Mesodermal cell (in vitro differentiated cells): Measurements from ENCODE around the gene ZFAND2B.
A peak's percentile ranks its signal among the peaks of the same experiment; 100 is the strongest.

ENCODE experiments used
- H3K27ac ChIP-seq: 2 replicates; pipeline ENCODE4 v1.7.0; 2013; ENCODE audit warnings: mild to moderate bottlenecking, low read depth, low read length, moderate library complexity; ENCODE audit not compliant: severe bottlenecking
- H3K36me3 ChIP-seq: 2 replicates; pipeline ENCODE4 v1.7.1; 2013; ENCODE audit warnings: mild to moderate bottlenecking, low read length, moderate library complexity; ENCODE audit not compliant: control insufficient read depth, insufficient read depth
- H3K4me1 ChIP-seq: one replicate; pipeline ENCODE4 v1.7.1; 2013; ENCODE audit warnings: mild to moderate bottlenecking, low read length; ENCODE audit not compliant: insufficient read depth, control insufficient read depth, poor library complexity, severe bottlenecking
- H3K4me3 ChIP-seq: 2 replicates; pipeline ENCODE4 v1.7.0; 2013; ENCODE audit warnings: low read length, control low read depth, mild to moderate bottlenecking; ENCODE audit not compliant: insufficient read depth, poor library complexity, severe bottlenecking; ENCODE audit errors: extremely low read depth
- H3K9me3 ChIP-seq: 2 replicates; pipeline ENCODE4 v1.7.1; 2013; ENCODE audit warnings: mild to moderate bottlenecking, low read length, moderate library complexity; ENCODE audit not compliant: control insufficient read depth
- WGBS, 2 experiments: methylation state at CpG; one replicate each; pipeline ENCODE4 v1.1.5; 2013; ENCODE audit warnings: missing lambda C conversion rate in 2 of 2; ENCODE audit not compliant: insufficient coverage in 2 of 2; 5-methylcytosine and 5-hydroxymethylcytosine counted together

Gene ZFAND2B

DNA sequence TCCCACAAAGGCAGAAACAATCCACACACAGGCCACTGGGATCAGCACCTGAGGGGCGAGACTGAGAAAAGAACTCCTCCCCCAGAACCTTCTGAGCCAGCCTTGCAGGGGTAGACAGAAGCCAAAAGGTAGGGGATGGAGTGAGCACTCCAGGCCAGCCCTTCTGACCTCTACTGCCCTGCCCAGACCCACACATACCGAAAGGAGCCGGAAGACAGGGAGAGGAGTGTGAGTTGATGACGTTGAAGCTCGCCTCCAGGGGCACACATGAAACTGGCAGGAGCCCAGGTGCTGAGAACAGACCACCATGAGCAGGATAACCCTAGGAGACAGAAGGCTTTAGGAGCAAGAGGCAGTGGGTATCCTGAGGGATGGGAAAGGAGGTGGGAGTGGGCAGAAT lies 38.6 kb upstream of the ZFAND2B start:
- WGBS, 2 experiments: 43% methylated on average over 2 to 3 of the region's 5 CpGs
- no peak overlapping the region for H3K4me3 ChIP-seq
- H3K36me3 ChIP-seq: peaks cover 9% of the 10 kb centered on the region
- H3K9me3 ChIP-seq: no peaks in the 10 kb centered on the region
- peaks cover 7% of the 10 kb centered on the region for H3K4me1 ChIP-seq
- H3K27ac ChIP-seq: no peak overlapping the region

GRCh38 chr2:219168526-219168925 lies 38.1 kb upstream of the ZFAND2B start:
- H3K4me3 ChIP-seq: no peak overlapping the region
- H3K4me1 ChIP-seq: peaks cover 7% of the 10 kb centered on the region
- H3K36me3 ChIP-seq: peaks cover 14% of the 10 kb centered on the region
- H3K9me3 ChIP-seq: no peaks in the 10 kb centered on the region
- WGBS, 2 experiments: 85 to 89% methylated on average over 2 of the region's 6 CpGs
- H3K27ac ChIP-seq: no peak overlapping the region

GRCh38 chr2:219168932-219169331 lies 37.6 kb upstream of the ZFAND2B start:
- peaks cover 18% of the 10 kb centered on the region for H3K36me3 ChIP-seq
- H3K4me1 ChIP-seq: peaks cover 7% of the 10 kb centered on the region
- no peak overlapping the region for H3K4me3 ChIP-seq
- no peaks in the 10 kb centered on the region for H3K9me3 ChIP-seq
- H3K27ac ChIP-seq: no peak overlapping the region

DNA sequence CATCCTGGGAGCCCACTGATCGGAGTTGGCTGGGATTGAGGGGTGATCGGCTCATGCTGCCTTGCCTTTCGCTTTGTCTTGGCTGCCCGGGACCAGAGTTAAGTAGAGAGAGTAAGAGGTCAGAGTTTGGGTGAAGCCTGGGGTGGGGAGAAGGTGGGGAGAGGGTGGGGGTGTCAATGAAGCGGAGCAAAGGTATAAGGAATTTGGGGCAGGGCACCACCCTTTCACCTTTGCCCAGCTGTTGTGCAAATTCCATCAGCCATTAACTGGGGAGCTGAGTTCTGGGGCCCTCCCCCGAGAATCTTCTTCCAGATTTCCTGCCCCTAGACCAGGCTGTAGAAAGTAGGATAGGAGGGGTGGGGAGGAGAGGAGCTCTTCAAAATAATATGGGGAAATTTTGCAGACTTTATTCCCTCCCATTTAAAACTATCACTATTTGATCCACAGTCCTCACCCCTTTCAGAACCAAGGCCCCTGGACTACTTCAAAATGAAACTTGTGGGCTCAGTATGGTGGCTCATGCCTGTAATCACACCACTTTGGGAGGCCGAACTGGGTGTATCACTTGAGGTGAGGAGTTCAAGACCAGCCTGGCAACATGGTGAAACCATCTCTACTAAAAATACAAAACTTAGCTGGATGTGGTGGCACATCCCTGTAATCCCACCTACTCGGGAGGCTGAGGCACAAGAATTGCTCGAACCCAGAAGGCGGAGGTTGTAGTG lies 36.5 kb upstream of the ZFAND2B start, which contains the start of gene SLC23A3:
SLC23A3 (minus strand) TSS at position 100 of the 725 bp plus-strand sequence; CDS start at position 55, 45 bp downstream.
- Histone ChIP-seq H3K4me3 (no peak within 1 kb of the TSS), H3K9me3 (no peaks in the 10 kb centered on the region), H3K36me3 (peaks cover 30% of the 10 kb centered on the region), H3K4me1 (peaks cover 7% of the 10 kb centered on the region), H3K27ac (no peak within 1 kb of the TSS)
- 78 to 86% methylated on average over 6 to 7 of the region's 10 CpGs for WGBS, 2 experiments

- 61 to 64% methylated on average over 6 of the region's 6 CpGs for WGBS, 2 experiments
- H3K4me1 ChIP-seq: peaks cover 7% of the 10 kb centered on the region
- H3K4me3 ChIP-seq: no peak overlapping the region
- H3K36me3 ChIP-seq: peaks cover 31% of the 10 kb centered on the region
- H3K27ac ChIP-seq: peak overlapping the region; percentile 75
- H3K9me3 ChIP-seq: no peaks in the 10 kb centered on the region
These were observed 35.3 kb upstream of the ZFAND2B start for GRCh38 chr2:219171231-219171651.

- Histone ChIP-seq H3K4me3 (no peak overlapping the region), H3K9me3 (no peaks in the 10 kb centered on the region), H3K27ac (no peak overlapping the region), H3K36me3 (peaks cover 31% of the 10 kb centered on the region), H3K4me1 (peaks cover 7% of the 10 kb centered on the region)
- WGBS, 2 experiments: 87 to 90% methylated on average over 13 of the region's 16 CpGs
These were observed 34.1 kb upstream of the ZFAND2B start for GRCh38 chr2:219172231-219173154.

GRCh38 chr2:219173176-219173575 lies 33.4 kb upstream of the ZFAND2B start:
- Histone ChIP-seq H3K36me3 (peaks cover 31% of the 10 kb centered on the region), H3K9me3 (no peaks in the 10 kb centered on the region), H3K27ac (no peak overlapping the region), H3K4me1 (peaks cover 7% of the 10 kb centered on the region), H3K4me3 (no peak overlapping the region)
- 76 to 94% methylated on average over 3 to 6 of the region's 6 CpGs for WGBS, 2 experiments

DNA sequence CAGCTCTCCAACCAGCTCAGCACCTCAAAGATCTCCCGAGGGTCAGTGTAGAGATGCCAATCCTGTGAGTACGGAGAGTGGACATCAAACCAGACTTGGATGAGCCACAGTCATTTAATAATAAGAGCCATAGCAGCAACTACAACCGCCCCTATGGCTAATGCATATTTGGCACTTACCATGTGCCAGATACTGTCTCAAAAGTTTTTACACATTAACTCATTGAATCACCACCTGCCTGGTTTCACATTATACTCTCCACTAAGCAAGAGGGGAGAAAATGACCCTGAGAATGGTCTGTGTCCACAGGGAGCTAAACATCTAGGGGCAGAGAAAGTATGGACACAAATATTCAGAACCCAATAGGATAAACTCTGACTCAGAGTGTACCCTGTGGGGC lies 32.4 kb upstream of the ZFAND2B start:
- no peak overlapping the region for H3K4me3 ChIP-seq
- 94 to 100% methylated on average over 1 to 3 of the region's 3 CpGs for WGBS, 2 experiments

GRCh38 chr2:219174801-219175200 lies 31.8 kb upstream of the ZFAND2B start:
- WGBS, 2 experiments: 94 to 100% methylated on average over 4 to 5 of the region's 7 CpGs
- no peak overlapping the region for H3K27ac ChIP-seq
- no peaks in the 10 kb centered on the region for H3K9me3 ChIP-seq
- H3K36me3 ChIP-seq: peaks cover 35% of the 10 kb centered on the region
- H3K4me1 ChIP-seq: peaks cover 13% of the 10 kb centered on the region
- no peak overlapping the region for H3K4me3 ChIP-seq

More for the DNA sequence above, 32.4 kb upstream of the ZFAND2B start:
- Histone ChIP-seq H3K27ac (no peak overlapping the region), H3K4me1 (peaks cover 11% of the 10 kb centered on the region), H3K36me3 (peaks cover 31% of the 10 kb centered on the region), H3K9me3 (no peaks in the 10 kb centered on the region)

DNA sequence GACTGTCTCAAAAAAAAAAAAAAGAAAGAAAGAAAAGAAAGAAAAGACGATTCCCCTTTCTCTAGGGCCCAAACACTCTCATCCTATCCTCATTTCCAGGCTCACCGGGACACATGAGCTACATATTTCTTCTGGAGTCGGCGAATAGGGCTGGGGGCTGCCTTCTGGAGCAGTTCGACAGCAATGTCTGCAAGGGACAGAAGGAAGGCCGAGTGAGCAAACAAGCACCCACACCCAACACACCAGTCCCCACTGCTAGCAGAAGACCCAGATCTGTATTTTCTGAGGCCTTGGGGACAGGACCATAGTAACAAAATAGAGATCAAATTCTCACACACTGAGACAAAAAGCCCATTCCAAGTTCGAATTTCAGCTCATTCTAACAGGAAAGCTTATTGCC lies 31.1 kb upstream of the ZFAND2B start:
- Histone ChIP-seq H3K27ac (no peak overlapping the region), H3K9me3 (no peaks in the 10 kb centered on the region), H3K4me1 (peaks cover 13% of the 10 kb centered on the region), H3K4me3 (peak overlapping the region; percentile 71), H3K36me3 (peaks cover 42% of the 10 kb centered on the region)
- WGBS, 2 experiments: 71 to 91% methylated on average over 2 to 5 of the region's 7 CpGs
